NCI-H345 treated with DMSO at 0.1 percent for 48 hours (cell line): ENCODE data around the gene ZNF544.
"Not testable (repeated sequence)": the region's sequence is repeated elsewhere in the genome, so short reads cannot be mapped to it uniquely, and the experiment has no call there.

Source experiments
- DNase-seq: peaks from one replicate; lab custom pipeline; 2025; ENCODE audit not compliant: unreplicated experiment; lab: John Stamatoyannopoulos, UW

The ZNF544 gene

DNA sequence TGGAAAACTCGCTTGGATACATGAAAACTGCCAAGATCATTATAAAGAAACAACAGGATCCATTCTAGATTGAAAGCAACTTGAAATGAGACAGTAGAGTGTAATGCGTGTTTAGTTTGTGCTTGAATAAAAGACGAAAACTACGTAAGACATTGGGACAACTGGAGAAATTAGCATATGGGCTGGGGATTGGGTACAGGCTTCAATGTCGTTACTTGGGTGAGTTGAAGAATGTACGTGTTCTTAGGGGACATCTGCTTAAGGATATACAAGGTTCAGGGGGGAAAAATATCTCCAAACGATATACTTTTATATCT lies 76.0 kb downstream of the ZNF544 start:
- no peak for DNase-seq

DNA sequence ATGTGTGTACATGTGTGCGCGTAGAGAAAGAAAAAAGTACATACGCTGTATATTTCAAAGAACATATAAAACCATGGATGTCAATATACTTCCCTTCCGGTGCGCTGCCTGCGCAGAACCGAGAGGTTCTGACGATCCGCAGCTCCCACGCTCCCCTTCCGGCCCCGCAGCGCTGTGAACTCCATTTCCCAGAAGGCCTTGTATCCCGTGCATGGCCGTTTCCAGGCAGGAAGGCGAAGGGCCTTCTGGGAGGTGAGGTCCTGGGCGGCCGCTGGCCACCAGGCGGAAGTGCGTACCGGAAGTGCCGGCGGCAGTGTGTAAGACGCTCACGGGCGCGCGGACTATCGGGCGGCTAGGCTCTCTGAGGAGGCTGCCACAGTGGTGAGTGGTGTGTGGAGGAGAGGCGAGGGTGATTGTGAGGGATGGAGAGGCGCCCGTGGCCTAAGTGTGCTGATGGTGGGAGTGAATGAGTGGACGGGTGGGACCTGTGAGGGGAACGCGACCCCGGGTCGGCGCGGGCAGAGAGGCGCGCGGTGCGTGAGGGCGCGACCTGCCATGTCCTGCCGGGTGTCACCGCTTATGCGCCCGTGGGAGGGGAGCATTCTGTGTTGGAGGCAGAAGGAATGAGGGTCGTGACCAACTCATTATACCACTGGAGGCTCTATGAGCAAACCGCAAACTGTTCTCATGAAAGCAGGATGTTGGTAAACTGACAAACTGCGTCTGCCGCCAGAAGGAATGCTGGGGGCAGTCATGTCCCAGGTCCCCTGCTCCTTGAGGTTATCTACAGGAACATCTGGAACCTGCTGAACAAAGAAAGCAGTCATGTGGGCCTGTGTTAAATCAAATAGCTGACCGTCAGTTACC lies 76.6 kb downstream of the ZNF544 start, which contains the start of gene ERVK3-1:
Gene ERVK3-1 (plus strand): TSS at position 313 of the 867 bp plus-strand sequence. CDS start 6,792 bp downstream, outside the sequence.
- peak; percentile 73 for DNase-seq

- no peak for DNase-seq
Observed at GRCh38 chr19:58305932-58306323, 77.2 kb downstream of the ZNF544 start.

- no peak for DNase-seq
Observed at GRCh38 chr19:58307736-58308135, 79.0 kb downstream of the ZNF544 start.

DNA sequence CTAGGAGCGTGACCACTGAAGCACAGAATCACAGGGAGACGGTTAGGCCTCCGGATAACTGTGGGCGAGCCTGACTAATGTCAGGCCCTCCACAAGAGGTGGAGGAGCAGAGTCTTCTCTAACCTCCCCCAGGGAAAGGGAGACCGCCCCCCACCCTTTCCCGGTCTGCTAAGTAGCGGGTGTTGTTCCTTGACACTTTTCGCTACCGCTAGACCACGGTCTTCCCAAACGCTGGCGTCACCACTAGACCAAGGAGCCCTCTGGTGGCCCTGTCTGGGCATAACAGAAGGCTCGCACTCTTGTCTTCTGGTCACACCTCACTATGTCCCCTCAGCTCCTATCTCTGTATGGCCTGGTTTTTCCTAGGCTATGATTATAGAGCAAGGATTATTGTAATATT lies 82.0 kb downstream of the ZNF544 start:
- DNase-seq = not testable (repeated sequence)

GRCh38 chr19:58311345-58311865 lies 82.7 kb downstream of the ZNF544 start:
- no peak for DNase-seq
